Neutrophil (primary cell): ENCODE results near the gene PDE6A.
"Not testable (repeated sequence)": the region's sequence is repeated elsewhere in the genome, so short reads cannot be mapped to it uniquely, and the experiment has no call there.

ENCODE experiments used
- H3K27ac ChIP-seq: fragments of 200-600 bp; sonication (generic); 2 replicates; pipeline ENCODE4 v1.5.1; 2016; ENCODE audit warnings: mild to moderate bottlenecking, moderate library complexity
- H3K27me3 ChIP-seq: fragments of 200-600 bp; sonication (generic); 2 replicates; pipeline ENCODE4 v1.6.0; 2016; ENCODE audit warnings: mild to moderate bottlenecking
- H3K36me3 ChIP-seq: fragments of 200-600 bp; sonication (generic); 2 replicates; pipeline ENCODE4 v1.5.1; 2017
- H3K4me1 ChIP-seq, 2 experiments: fragments of 200-600 bp in 1 of 2; sonication (generic) in 1 of 2; 1 replicate in 1 of 2; 2 replicates in 1 of 2; pipeline versions ENCODE4 v1.5.1 to v1.6.1; 2013 to 2016; ENCODE audit warnings: low read depth in 1 of 2, low read length in 1 of 2, mild to moderate bottlenecking in 1 of 2, moderate library complexity in 1 of 2; ENCODE audit not compliant: control insufficient read depth in 1 of 2, insufficient read depth in 1 of 2
- H3K4me3 ChIP-seq, 2 experiments: fragments of 200-600 bp in 1 of 2; sonication (generic) in 1 of 2; 1 replicate in 1 of 2; 2 replicates in 1 of 2; pipeline ENCODE4 v1.5.1; 2013 to 2016; ENCODE audit warnings: low read depth in 1 of 2, low read length in 1 of 2, mild to moderate bottlenecking in 1 of 2, moderate library complexity in 1 of 2
- H3K9me3 ChIP-seq: fragments of 200-600 bp; sonication (generic); 2 replicates; pipeline ENCODE4 v1.5.1; 2016
- TF ChIP-seq, protein P1 (sequence below): fragments of 200-600 bp; sonication (generic); IDR thresholded peaks from 2 replicates; pipeline ENCODE4 v1.5.1; 2016; ENCODE audit warnings: antibody characterized with exemption

PDE6A gene

GRCh38 chr5:149865746-149866145 lies 78.8 kb downstream of the PDE6A start:
- TF ChIP-seq, protein P1, sequence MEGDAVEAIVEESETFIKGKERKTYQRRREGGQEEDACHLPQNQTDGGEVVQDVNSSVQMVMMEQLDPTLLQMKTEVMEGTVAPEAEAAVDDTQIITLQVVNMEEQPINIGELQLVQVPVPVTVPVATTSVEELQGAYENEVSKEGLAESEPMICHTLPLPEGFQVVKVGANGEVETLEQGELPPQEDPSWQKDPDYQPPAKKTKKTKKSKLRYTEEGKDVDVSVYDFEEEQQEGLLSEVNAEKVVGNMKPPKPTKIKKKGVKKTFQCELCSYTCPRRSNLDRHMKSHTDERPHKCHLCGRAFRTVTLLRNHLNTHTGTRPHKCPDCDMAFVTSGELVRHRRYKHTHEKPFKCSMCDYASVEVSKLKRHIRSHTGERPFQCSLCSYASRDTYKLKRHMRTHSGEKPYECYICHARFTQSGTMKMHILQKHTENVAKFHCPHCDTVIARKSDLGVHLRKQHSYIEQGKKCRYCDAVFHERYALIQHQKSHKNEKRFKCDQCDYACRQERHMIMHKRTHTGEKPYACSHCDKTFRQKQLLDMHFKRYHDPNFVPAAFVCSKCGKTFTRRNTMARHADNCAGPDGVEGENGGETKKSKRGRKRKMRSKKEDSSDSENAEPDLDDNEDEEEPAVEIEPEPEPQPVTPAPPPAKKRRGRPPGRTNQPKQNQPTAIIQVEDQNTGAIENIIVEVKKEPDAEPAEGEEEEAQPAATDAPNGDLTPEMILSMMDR: no peak
- Histone ChIP-seq H3K9me3 (no peaks in the 10 kb centered on the region), H3K4me1 (no peaks in the 10 kb centered on the region), H3K27ac (no peak overlapping the region), H3K27me3 (no peaks in the 10 kb centered on the region), H3K36me3 (no peaks in the 10 kb centered on the region), H3K4me3 (no peak overlapping the region)

DNA sequence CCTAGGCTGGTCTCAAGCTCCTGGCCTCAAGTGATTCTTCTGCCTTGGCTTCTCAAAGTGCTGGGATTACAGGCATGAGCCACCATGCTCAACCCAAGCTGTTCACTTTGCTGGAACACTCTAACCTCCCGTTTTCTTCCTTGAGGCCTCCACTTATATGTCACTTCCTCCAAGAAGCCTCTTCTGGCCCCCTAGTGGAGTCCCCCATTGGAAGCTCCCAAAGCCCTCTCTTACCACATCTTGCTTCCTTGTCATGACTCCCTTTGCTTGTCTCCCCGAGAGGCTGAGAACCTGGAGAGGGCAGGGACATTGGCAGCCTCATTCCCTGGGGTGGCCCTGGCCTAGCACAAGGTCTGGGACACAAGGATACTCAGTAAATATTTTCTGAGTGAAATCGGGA lies 80.8 kb downstream of the PDE6A start:
- no peaks in the 10 kb centered on the region for H3K36me3 ChIP-seq
- no peak overlapping the region for H3K4me3 ChIP-seq
- H3K27me3 ChIP-seq: no peaks in the 10 kb centered on the region
- TF ChIP-seq, protein P1: no peak
- H3K4me1 ChIP-seq: no peaks in the 10 kb centered on the region
- no peaks in the 10 kb centered on the region for H3K9me3 ChIP-seq
- no peak overlapping the region for H3K27ac ChIP-seq

- no peaks in the 10 kb centered on the region for H3K9me3 ChIP-seq
- H3K27ac ChIP-seq: no peak overlapping the region
- H3K4me1 ChIP-seq: no peaks in the 10 kb centered on the region
- no peaks in the 10 kb centered on the region for H3K27me3 ChIP-seq
- no peak overlapping the region for H3K4me3 ChIP-seq
- no peaks in the 10 kb centered on the region for H3K36me3 ChIP-seq
- TF ChIP-seq, protein P1: no peak
Observed at GRCh38 chr5:149863176-149863575, 81.4 kb downstream of the PDE6A start.

- no peaks in the 10 kb centered on the region for H3K27me3 ChIP-seq
- no peaks in the 10 kb centered on the region for H3K9me3 ChIP-seq
- TF ChIP-seq, protein P1: no peak
- H3K4me1 ChIP-seq: no peaks in the 10 kb centered on the region
- H3K36me3 ChIP-seq: no peaks in the 10 kb centered on the region
- H3K27ac ChIP-seq: no peak overlapping the region
- no peak overlapping the region for H3K4me3 ChIP-seq
Observed at GRCh38 chr5:149860801-149861322, 83.7 kb downstream of the PDE6A start.

- no peak overlapping the region for H3K4me3 ChIP-seq
- H3K27me3 ChIP-seq: no peaks in the 10 kb centered on the region
- H3K4me1 ChIP-seq: no peaks in the 10 kb centered on the region
- no peaks in the 10 kb centered on the region for H3K36me3 ChIP-seq
- H3K9me3 ChIP-seq: no peaks in the 10 kb centered on the region
- H3K27ac ChIP-seq: no peak overlapping the region
- TF ChIP-seq, protein P1: no peak
Observed at GRCh38 chr5:149859746-149860145, 84.8 kb downstream of the PDE6A start.

DNA sequence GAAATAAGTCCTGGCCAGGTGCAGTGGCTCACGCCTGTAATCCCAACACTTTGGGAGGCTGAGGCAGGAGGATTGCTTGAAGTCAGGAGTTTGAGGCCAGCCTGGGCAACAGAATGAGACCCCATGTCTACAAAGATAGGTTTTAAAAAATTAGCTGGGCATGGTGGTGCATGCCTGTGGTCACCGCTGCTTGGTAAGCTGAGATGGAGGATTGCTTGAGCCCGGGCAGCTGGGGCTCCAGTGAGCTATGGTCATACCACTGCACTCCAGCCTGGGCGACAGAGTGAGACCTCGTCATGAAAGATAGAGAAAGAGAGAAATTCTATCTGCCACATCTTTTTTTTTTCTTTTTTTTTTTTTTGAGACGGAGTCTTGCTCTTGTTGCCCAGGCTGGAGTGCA lies 86.1 kb downstream of the PDE6A start:
- H3K4me3 ChIP-seq, H3K36me3 ChIP-seq, H3K9me3 ChIP-seq, H3K4me1 ChIP-seq, H3K27ac ChIP-seq, H3K27me3 ChIP-seq: not testable (repeated sequence)
